SU-DHL-6 (cell line): Measurements from ENCODE around the gene MAPK8.
"Not testable (repeated sequence)": the region's sequence is repeated elsewhere in the genome, so short reads cannot be mapped to it uniquely, and the experiment has no call there.

ENCODE experiments used
- EZH2phosphoT487 ChIP-seq: fragments of 200-600 bp; sonication (generic), shearing (Covaris generic); conservative IDR thresholded peaks from 2 replicates; pipeline ENCODE4 v1.6.1; 2018; ENCODE audit warnings: mild to moderate bottlenecking, antibody characterized with exemption, low read length, moderate library complexity, mixed read lengths
- TF ChIP-seq, protein P1 (sequence below): fragments of 200-600 bp; sonication (generic); IDR thresholded peaks from one replicate; pipeline ENCODE4 v1.5.1; 2017; ENCODE audit warnings: antibody characterized with exemption, mild to moderate bottlenecking, low read length, moderate library complexity; ENCODE audit not compliant: insufficient read depth, poor library complexity, severe bottlenecking

DNA sequence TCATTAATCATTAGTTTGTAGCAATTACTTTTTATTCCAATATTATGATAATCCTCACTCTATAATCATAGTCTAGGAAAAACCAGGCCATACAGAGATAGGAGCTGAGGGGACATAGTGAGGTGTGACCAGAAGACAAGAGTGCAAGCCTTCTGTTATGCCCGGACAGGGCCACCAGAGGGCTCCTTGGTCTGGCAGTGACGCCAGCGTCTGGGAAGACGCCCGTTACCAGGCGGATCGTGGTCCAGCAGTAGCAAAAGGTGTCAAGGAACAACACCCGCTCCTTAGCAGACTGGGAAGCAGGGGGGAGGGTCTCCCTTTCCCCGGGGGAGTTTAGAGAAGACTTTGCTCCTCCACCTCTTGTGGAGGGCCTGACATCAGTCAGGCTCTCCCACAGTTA lies 39.8 kb downstream of the MAPK8 start:
- TF ChIP-seq, protein P1, sequence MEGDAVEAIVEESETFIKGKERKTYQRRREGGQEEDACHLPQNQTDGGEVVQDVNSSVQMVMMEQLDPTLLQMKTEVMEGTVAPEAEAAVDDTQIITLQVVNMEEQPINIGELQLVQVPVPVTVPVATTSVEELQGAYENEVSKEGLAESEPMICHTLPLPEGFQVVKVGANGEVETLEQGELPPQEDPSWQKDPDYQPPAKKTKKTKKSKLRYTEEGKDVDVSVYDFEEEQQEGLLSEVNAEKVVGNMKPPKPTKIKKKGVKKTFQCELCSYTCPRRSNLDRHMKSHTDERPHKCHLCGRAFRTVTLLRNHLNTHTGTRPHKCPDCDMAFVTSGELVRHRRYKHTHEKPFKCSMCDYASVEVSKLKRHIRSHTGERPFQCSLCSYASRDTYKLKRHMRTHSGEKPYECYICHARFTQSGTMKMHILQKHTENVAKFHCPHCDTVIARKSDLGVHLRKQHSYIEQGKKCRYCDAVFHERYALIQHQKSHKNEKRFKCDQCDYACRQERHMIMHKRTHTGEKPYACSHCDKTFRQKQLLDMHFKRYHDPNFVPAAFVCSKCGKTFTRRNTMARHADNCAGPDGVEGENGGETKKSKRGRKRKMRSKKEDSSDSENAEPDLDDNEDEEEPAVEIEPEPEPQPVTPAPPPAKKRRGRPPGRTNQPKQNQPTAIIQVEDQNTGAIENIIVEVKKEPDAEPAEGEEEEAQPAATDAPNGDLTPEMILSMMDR: not testable (repeated sequence)
- TF ChIP-seq EZH2phosphoT487: not testable (repeated sequence)
